ENCODE results near the gene ICAM5.

GRCh38 chr19:10277795-10278589, 11.8 kb upstream of the ICAM5 start:
- TF ChIP-seq GATA2 (IDR thresholded peaks at IDR 0.05; ENCODE audit: low read depth, low read length) (no peak), GATA3 (IDR thresholded peaks at IDR 0.05; ENCODE audit: low read depth, low read length) (no peak)
